ENCODE results near the gene PRPF38B. TPM values are rescaled to one million over a fixed set of nuclear protein-coding genes. Genes with fewer than 3 reads are reported as not detected.

Gene PRPF38B
- total and polyA plus RNA-seq, 2 of the 8 experiments (the other 6 are each of a cell fraction or from before 2014, with no cell fraction given): 16.6 to 50.6 TPM

- H3K36me3 ChIP-seq (ENCODE audit: control insufficient read depth in 2 of 4, insufficient read depth in 4 of 4, low read length in 3 of 4): no peaks in the 10 kb centered on the region
- no peak overlapping the region for H2BK5ac ChIP-seq (ENCODE audit: low read depth, low read length)
- no peak for DNase-seq (ENCODE audit: low read depth in 1 of 2, low spot score in 2 of 2)
- no peak overlapping the region for H3K9ac ChIP-seq (replicated peaks in 1 of 4; ENCODE audit: extremely low read depth in 1 of 4, low read depth in 3 of 4, low read length in 3 of 4)
- no peak overlapping the region for H3K18ac ChIP-seq (ENCODE audit: extremely low read depth, low read length)
- H4K91ac ChIP-seq (replicated peaks; ENCODE audit: insufficient read length, low read length): no peak overlapping the region
- WGBS, 2 experiments (ENCODE audit: extremely low coverage in 1 of 2, insufficient coverage in 1 of 2, insufficient read length in 1 of 2, insufficient replicate concordance in 2 of 2, low coverage in 1 of 2, low lambda C conversion rate in 2 of 2, missing lambda C conversion rate in 1 of 2): 87% methylated on average over 5 of the region's 5 CpGs; no CpG with 5 or more reads in 1 of the 2 experiments
- H3K14ac ChIP-seq (ENCODE audit: insufficient read length): no peak overlapping the region
- TF ChIP-seq HDAC2 (IDR thresholded peaks at IDR 0.05; ENCODE audit: borderline replicate concordance in 1 of 2, low read depth in 2 of 2, low read length in 2 of 2) (no peak), CTCF (IDR thresholded peaks at IDR 0.05; ENCODE audit: control extremely low read depth in 1 of 3, insufficient read depth in 1 of 3, low read depth in 1 of 3, low read length in 3 of 3) (no peak), BACH1 (IDR thresholded peaks at IDR 0.05; ENCODE audit: low read length) (no peak), SIX5 (IDR thresholded peaks at IDR 0.05; ENCODE audit: low read depth, low read length) (no peak), CEBPB (IDR thresholded peaks at IDR 0.05; ENCODE audit: low read depth, low read length) (no peak), CREB1 (IDR thresholded peaks at IDR 0.05) (no peak), POU5F1 (IDR thresholded peaks at IDR 0.05; ENCODE audit: low read depth, low read length) (no peak), SIRT6 (IDR thresholded peaks at IDR 0.05; ENCODE audit: low read length) (no peak)
- no peak overlapping the region for H2BK12ac ChIP-seq (ENCODE audit: low read depth, low read length)
- no peaks in the 10 kb centered on the region for H3K23me2 ChIP-seq (ENCODE audit: low read depth, low read length)
- H4K20me1 ChIP-seq (replicated peaks in 1 of 2; ENCODE audit: control insufficient read depth in 1 of 2, insufficient read depth in 2 of 2, low read length in 2 of 2): no peaks in the 10 kb centered on the region
- ChIA-PET CTCF (ENCODE audit: partially characterized antibody) (no interaction called here), POLR2A (ENCODE audit: partially characterized antibody) (interaction anchor here (1.2 to 2.1 kb wide), 4 partner anchors 11 to 24 kb away, joined by 3 to 4 read pairs (median 4); partner anchors contain the start of gene PRPF38B)
- H3K4me3 ChIP-seq (ENCODE audit: extremely low read depth in 1 of 4, insufficient read depth in 2 of 4, low read depth in 3 of 4, low read length in 4 of 4): no peak overlapping the region
- H3K56ac ChIP-seq (replicated peaks; ENCODE audit: insufficient read length, low read depth, low read length): no peak overlapping the region
- H4K5ac ChIP-seq (ENCODE audit: insufficient read length, low read depth, low read length): no peak overlapping the region
- no peaks in the 10 kb centered on the region for H3K79me2 ChIP-seq (ENCODE audit: control insufficient read depth in 1 of 2, insufficient read depth in 2 of 2, low read length in 2 of 2)
- H3K79me1 ChIP-seq (ENCODE audit: low read depth, low read length): no peaks in the 10 kb centered on the region; the same call in 1 of the 2 replicates
- no peak for FAIRE-seq
- H2AFZ ChIP-seq (ENCODE audit: low read length): no peak overlapping the region
- no peaks in the 10 kb centered on the region for H3K27me3 ChIP-seq (replicated peaks in 1 of 4; ENCODE audit: control insufficient read depth in 3 of 4, extremely low read depth in 1 of 4, insufficient read depth in 3 of 4, low read length in 3 of 4)
- no peak overlapping the region for H2BK15ac ChIP-seq (ENCODE audit: low read length)
- H3K9me3 ChIP-seq (ENCODE audit: insufficient read depth in 2 of 2, low read depth in 1 of 2, low read length in 1 of 2): no peaks in the 10 kb centered on the region
- no peak overlapping the region for H2AK5ac ChIP-seq (ENCODE audit: low read depth, low read length)
- H3K4me1 ChIP-seq (replicated peaks in 1 of 4; ENCODE audit: control insufficient read depth in 3 of 4, insufficient read depth in 4 of 4, low read length in 3 of 4): peaks cover 0 to 4% (median 0%) of the 10 kb centered on the region in 4 experiments; a peak in 1 of 7 replicates
- H3K23ac ChIP-seq (ENCODE audit: insufficient read length): no peak overlapping the region
- no peak overlapping the region for H3K27ac ChIP-seq (ENCODE audit: low read depth, low read length)
- H2BK20ac ChIP-seq (ENCODE audit: low read length): no peak overlapping the region
- no peak overlapping the region for H2BK120ac ChIP-seq (replicated peaks; ENCODE audit: low read depth, low read length)
- H4K8ac ChIP-seq (ENCODE audit: extremely low read depth, insufficient read depth, low read length): no peak overlapping the region
- no peak overlapping the region for H3K4me2 ChIP-seq (ENCODE audit: insufficient read depth in 1 of 2, low read depth in 2 of 2, low read length in 2 of 2)
- H3K4ac ChIP-seq (replicated peaks; ENCODE audit: insufficient read length, low read depth, low read length): no peak overlapping the region
Observed at GRCh38 chr1:108715932-108716331, 23.8 kb downstream of the PRPF38B start.

All from H1 (cell line).